Loucy (cell line): ENCODE measurements around the gene SCN8A.
"Not testable (repeated sequence)": the region's sequence is repeated elsewhere in the genome, so short reads cannot be mapped to it uniquely, and the experiment has no call there.

ENCODE experiments used
- H2AFZ ChIP-seq: fragments of 200-600 bp; sonication (generic); 2 replicates; pipeline ENCODE4 v1.6.0; 2016; ENCODE audit warnings: antibody characterized with exemption, mild to moderate bottlenecking, low read length, moderate library complexity
- H3F3A ChIP-seq: fragments of 200-600 bp; 2 replicates; pipeline ENCODE4 v1.6.0; 2016; ENCODE audit warnings: antibody characterized with exemption, low read depth, mild to moderate bottlenecking
- H3K27me3 ChIP-seq: fragments of 200-600 bp; sonication (generic); 2 replicates; pipeline ENCODE4 v1.6.1; 2014; ENCODE audit warnings: low read length, mild to moderate bottlenecking; ENCODE audit not compliant: insufficient read depth, poor library complexity, severe bottlenecking
- H3K36me3 ChIP-seq: fragments of 200-600 bp; sonication (generic); 2 replicates; pipeline ENCODE4 v1.6.1; 2016; ENCODE audit warnings: low read length; ENCODE audit not compliant: insufficient read depth
- H3K4me1 ChIP-seq: fragments of 200-600 bp; sonication (generic); 2 replicates; pipeline ENCODE4 v1.5.1; 2014; ENCODE audit warnings: low read length, mild to moderate bottlenecking; ENCODE audit not compliant: insufficient read depth, poor library complexity, severe bottlenecking
- H3K4me2 ChIP-seq: fragments of 200-600 bp; sonication (generic); 2 replicates; pipeline ENCODE4 v1.6.0; 2014; ENCODE audit warnings: antibody characterized with exemption, low read length, low read depth, mild to moderate bottlenecking; ENCODE audit not compliant: poor library complexity, severe bottlenecking
- H3K4me3 ChIP-seq: fragments of 200-600 bp; sonication (generic); 2 replicates; pipeline ENCODE4 v1.5.1; 2014; ENCODE audit warnings: low read length, mild to moderate bottlenecking, mixed read lengths; ENCODE audit not compliant: poor library complexity, severe bottlenecking
- H3K79me2 ChIP-seq: fragments of 200-600 bp; sonication (generic); 2 replicates; pipeline ENCODE4 v1.6.1; 2014; ENCODE audit warnings: low read length; ENCODE audit not compliant: insufficient read depth
- H3K9ac ChIP-seq: fragments of 200-600 bp; sonication (generic); 2 replicates; pipeline ENCODE4 v1.6.0; 2014; ENCODE audit warnings: mild to moderate bottlenecking, low read depth, low read length, moderate library complexity; ENCODE audit not compliant: poor library complexity, severe bottlenecking
- H3K9me2 ChIP-seq: fragments of 200-600 bp; sonication (generic); replicated peaks from 2 replicates; pipeline ENCODE4 v1.6.1; 2016; ENCODE audit warnings: low read depth, low read length, mixed read lengths
- H3K9me3 ChIP-seq: fragments of 200-600 bp; sonication (generic); 2 replicates; pipeline ENCODE4 v1.6.1; 2014; ENCODE audit warnings: mild to moderate bottlenecking, antibody characterized with exemption, low read length, low read depth; ENCODE audit not compliant: insufficient read depth
- H4K20me1 ChIP-seq: fragments of 200-600 bp; sonication (generic); 2 replicates; pipeline ENCODE4 v1.6.0; 2014; ENCODE audit warnings: antibody characterized with exemption, low read length, mild to moderate bottlenecking; ENCODE audit not compliant: insufficient read depth, poor library complexity, severe bottlenecking
- EZH2phosphoT487 ChIP-seq: fragments of 200-600 bp; IDR thresholded peaks from 2 replicates; pipeline ENCODE4 v1.6.1; 2018; ENCODE audit warnings: antibody characterized with exemption, mild to moderate bottlenecking, moderate library complexity, borderline replicate concordance
- TF ChIP-seq, protein P1 (sequence below): fragments of 200-600 bp; sonication (generic); conservative IDR thresholded peaks from 2 replicates; pipeline ENCODE4 v1.5.1; 2014; ENCODE audit warnings: mild to moderate bottlenecking, antibody characterized with exemption, low read length

SCN8A gene

DNA sequence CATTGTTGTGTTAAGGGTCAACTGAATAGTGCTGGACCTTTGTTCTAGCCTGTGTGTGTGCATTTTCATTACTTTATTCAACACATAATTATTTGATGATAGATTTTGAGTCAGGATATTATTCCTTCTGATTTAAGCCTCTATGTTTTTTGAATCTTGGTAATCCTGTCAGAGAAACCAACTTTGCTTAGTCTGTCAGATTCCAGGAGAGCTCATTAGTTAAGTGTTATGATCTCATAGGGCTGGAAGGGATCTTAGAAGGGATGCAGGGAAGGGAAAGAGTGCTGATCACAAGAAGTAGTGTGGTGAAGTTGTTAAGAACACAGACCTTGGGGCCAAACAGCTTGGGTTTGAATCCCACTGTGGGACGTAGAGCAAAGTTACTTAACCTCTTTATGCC lies 52.9 kb downstream of the SCN8A start:
- TF ChIP-seq, protein P1, sequence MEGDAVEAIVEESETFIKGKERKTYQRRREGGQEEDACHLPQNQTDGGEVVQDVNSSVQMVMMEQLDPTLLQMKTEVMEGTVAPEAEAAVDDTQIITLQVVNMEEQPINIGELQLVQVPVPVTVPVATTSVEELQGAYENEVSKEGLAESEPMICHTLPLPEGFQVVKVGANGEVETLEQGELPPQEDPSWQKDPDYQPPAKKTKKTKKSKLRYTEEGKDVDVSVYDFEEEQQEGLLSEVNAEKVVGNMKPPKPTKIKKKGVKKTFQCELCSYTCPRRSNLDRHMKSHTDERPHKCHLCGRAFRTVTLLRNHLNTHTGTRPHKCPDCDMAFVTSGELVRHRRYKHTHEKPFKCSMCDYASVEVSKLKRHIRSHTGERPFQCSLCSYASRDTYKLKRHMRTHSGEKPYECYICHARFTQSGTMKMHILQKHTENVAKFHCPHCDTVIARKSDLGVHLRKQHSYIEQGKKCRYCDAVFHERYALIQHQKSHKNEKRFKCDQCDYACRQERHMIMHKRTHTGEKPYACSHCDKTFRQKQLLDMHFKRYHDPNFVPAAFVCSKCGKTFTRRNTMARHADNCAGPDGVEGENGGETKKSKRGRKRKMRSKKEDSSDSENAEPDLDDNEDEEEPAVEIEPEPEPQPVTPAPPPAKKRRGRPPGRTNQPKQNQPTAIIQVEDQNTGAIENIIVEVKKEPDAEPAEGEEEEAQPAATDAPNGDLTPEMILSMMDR = no peak
- TF ChIP-seq EZH2phosphoT487 = no peak
- H3K79me2 ChIP-seq = no peaks in the 10 kb centered on the region
- no peak overlapping the region for H2AFZ ChIP-seq
- H3K4me3 ChIP-seq = no peak overlapping the region
- H3K9me2 ChIP-seq = no peaks in the 10 kb centered on the region
- no peaks in the 10 kb centered on the region for H3F3A ChIP-seq
- no peaks in the 10 kb centered on the region for H3K27me3 ChIP-seq
- H3K36me3 ChIP-seq = no peaks in the 10 kb centered on the region
- H3K9me3 ChIP-seq = no peaks in the 10 kb centered on the region
- H3K4me2 ChIP-seq = no peak overlapping the region
- no peaks in the 10 kb centered on the region for H3K4me1 ChIP-seq
- no peaks in the 10 kb centered on the region for H4K20me1 ChIP-seq
- no peak overlapping the region for H3K9ac ChIP-seq

DNA sequence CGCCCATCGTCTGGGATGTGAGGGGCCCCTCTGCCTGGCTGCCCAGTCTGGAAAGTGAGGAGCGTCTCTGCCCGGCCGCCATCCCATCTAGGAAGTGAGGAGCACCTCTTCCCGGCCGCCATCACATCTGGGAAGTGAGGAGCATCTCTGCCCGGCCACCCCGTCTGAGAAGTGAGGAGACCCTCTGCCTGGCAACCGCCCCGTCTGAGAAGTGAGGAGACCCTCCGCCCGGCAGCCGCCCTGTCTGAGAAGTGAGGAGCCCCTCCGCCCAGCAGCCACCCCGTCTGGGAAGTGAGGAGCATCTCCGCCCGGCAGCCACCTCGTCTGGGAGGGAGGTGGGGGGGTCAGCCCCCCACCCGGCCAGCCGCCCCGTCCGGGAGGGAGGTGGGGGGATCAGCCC lies 53.7 kb downstream of the SCN8A start:
- not testable (repeated sequence) for H3F3A ChIP-seq, H3K79me2 ChIP-seq, H3K4me1 ChIP-seq, H3K9me2 ChIP-seq, H3K36me3 ChIP-seq, H4K20me1 ChIP-seq, H2AFZ ChIP-seq, H3K9me3 ChIP-seq, H3K27me3 ChIP-seq, H3K4me2 ChIP-seq, H3K4me3 ChIP-seq, H3K9ac ChIP-seq

DNA sequence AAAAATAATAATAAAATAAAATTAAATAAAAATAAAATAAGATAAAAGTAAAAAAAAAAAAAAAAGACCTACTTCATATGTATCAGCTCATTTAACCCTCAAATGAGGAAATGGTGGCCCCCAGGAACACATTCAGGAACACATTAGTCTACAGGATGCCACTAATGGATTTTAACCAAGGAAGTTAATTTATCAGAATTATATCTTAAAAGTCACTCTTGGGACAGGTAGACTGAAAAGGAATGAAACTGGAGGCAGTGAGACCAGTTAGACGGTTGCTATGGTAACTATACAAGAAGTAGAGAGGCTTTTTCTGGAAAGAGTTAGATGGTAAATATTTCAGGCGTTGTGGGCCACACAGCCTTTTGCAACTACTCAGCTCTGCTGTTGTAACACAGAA lies 54.9 kb downstream of the SCN8A start:
- Histone ChIP-seq H3K4me2 (no peak overlapping the region), H3K4me1 (no peaks in the 10 kb centered on the region), H3K9ac (no peak overlapping the region), H2AFZ (no peak overlapping the region), H3K9me3 (no peaks in the 10 kb centered on the region), H3K4me3 (no peak overlapping the region), H3K27me3 (no peaks in the 10 kb centered on the region), H4K20me1 (no peaks in the 10 kb centered on the region), H3K9me2 (no peaks in the 10 kb centered on the region), H3K79me2 (no peaks in the 10 kb centered on the region), H3K36me3 (no peaks in the 10 kb centered on the region), H3F3A (no peaks in the 10 kb centered on the region)
- TF ChIP-seq, protein P1 = no peak
- TF ChIP-seq EZH2phosphoT487 = no peak

DNA sequence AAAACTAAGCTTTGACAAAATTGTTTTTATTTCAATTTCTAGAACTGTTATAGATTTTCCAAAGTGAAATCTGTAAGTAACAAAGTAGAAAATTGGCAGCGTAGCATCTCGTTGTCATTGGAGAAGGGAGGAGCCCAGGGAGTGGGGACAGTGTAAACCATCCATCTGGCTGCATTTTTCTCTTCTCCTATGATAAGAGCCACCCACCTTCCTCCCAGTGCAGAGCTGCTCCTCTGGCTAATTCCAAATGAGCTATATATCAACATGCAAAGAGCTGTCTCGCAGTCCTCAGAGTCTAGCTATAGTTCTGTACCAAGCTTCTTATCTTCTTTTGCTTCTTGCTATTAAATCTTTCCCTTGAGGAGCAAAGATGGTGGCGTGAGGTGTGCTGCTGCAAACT lies 56.6 kb downstream of the SCN8A start:
- H3K9ac ChIP-seq = no peak overlapping the region
- no peaks in the 10 kb centered on the region for H3K9me2 ChIP-seq
- TF ChIP-seq, protein P1 = no peak
- no peak for TF ChIP-seq EZH2phosphoT487
- no peak overlapping the region for H2AFZ ChIP-seq
- H3K4me1 ChIP-seq = no peaks in the 10 kb centered on the region
- H3K27me3 ChIP-seq = no peaks in the 10 kb centered on the region
- H3K79me2 ChIP-seq = no peaks in the 10 kb centered on the region
- no peak overlapping the region for H3K4me3 ChIP-seq
- H3K4me2 ChIP-seq = no peak overlapping the region
- no peaks in the 10 kb centered on the region for H3F3A ChIP-seq
- no peaks in the 10 kb centered on the region for H3K9me3 ChIP-seq
- H4K20me1 ChIP-seq = no peaks in the 10 kb centered on the region
- H3K36me3 ChIP-seq = no peaks in the 10 kb centered on the region
